ENCODE results near the gene ANKH.

ANKH gene

DNA sequence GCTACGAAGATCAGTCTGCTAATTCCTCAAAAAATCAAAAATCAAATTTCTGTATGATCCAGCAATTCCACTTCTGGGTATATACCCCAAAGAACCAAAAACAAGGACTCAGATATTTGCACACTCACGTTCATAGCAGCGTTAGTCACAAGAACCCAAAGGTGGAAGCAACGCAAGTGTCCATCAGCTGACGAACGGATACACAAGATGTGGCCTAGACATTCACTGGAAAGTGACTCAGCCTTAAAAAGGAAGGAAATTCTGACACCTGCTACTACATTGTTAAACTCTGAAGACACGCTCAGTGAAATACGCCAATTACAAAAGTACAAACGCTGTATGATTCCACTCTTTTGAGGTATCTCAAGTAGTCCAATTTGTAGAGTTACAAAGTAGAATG is 113.7 kb downstream of the ANKH start:
- DNase-seq: no peak

DNA sequence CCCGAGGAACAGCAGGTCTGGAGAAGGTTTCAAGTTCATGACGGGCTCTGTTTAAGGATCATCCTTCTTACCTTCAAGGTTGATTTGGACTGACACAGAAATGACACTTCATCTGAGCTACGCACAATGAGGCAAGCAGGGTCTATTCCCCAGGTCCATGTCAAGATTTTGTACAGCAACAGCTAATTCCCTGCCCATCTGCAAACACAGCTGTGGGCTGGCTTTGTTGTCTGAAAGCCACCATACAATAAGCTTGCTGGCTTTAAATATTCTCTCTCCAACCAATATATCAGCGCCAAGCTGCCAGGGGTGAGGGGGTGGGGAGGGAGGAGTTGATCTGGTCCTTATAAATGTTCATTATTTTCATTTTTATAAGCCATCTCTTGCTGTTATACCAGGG is 115.1 kb downstream of the ANKH start:
- no peak for DNase-seq

- DNase-seq: no peak
These were observed 117.6 kb downstream of the ANKH start for GRCh38 chr5:14753947-14754346.

GRCh38 chr5:14753292-14753691 is 118.3 kb downstream of the ANKH start:
- no peak for DNase-seq

- DNase-seq: no peak
These were observed 119.0 kb downstream of the ANKH start for GRCh38 chr5:14752497-14753071.

- no peak for DNase-seq
These were observed 120.9 kb downstream of the ANKH start for GRCh38 chr5:14750712-14751111.

GRCh38 chr5:14749579-14750101 is 121.9 kb downstream of the ANKH start:
- no peak for DNase-seq

- DNase-seq: no peak
These were observed 123.2 kb downstream of the ANKH start for GRCh38 chr5:14748180-14748900.

GRCh38 chr5:14745753-14746152 is 125.8 kb downstream of the ANKH start:
- no peak for DNase-seq

- no peak for DNase-seq
These were observed 126.4 kb downstream of the ANKH start for GRCh38 chr5:14745188-14745563.

GRCh38 chr5:14744296-14745187 is 127.0 kb downstream of the ANKH start:
- DNase-seq: no peak

DNA sequence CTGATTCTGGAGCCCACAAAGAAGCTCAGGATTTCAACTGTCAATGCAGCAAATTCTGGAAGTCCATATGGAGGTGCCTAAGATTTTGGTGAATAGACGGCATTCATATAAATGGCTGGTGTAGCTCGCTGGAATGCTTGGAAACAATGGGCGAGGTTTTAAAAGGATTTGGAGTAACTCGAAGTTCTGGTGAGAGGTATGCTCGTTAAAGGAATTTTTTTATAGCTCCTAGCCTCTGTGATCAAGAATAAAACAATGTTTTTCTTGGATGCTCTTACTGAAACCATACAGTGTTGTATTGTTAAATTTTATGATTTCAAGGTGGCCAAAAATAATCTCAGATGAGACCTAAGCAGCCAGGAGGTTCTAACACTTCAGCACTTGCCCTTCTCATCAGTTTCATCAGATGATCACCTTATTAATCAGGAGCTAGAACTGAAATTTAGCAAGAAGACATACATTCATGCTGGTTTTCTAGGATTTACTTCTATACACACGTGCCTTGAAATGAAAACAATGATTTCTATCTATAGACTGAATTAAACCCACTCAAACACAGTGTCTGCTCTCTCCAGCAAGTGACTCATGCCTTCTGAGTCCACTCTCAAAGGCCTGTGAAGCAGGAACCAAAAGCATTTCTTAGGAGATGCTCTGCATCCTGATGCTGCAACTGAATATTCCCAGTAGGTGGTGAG is 127.8 kb downstream of the ANKH start:
- no peak for DNase-seq

DNA sequence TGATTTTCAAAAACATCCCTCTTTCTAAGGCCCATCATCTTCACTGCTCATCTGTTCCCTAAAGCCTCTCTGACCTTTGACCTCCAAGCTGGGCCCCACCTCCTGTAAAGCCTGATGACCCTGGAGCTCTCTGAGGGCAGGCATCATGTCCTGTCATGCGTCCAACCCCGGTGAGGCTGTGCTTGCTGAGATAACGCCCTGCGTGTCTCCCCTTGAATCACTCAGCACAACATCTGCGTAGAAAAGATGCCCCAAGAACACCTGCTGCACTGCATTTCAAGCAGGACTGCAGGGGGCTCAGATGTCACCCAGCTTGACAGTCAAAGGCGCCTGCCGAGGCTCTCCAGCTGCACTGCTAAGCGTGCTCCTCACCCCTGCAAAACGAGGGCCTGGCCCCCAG is 129.1 kb downstream of the ANKH start:
- DNase-seq: no peak

- no peak for DNase-seq
These were observed 129.7 kb downstream of the ANKH start for GRCh38 chr5:14741801-14742440.

- no peak for DNase-seq
These were observed 130.4 kb downstream of the ANKH start for GRCh38 chr5:14741131-14741530.

GRCh38 chr5:14739981-14740380 is 131.6 kb downstream of the ANKH start:
- DNase-seq: no peak

- DNase-seq: no peak
These were observed 132.0 kb downstream of the ANKH start for GRCh38 chr5:14739538-14739937.

- DNase-seq: no peak
These were observed 133.5 kb downstream of the ANKH start for GRCh38 chr5:14738050-14738449.

- no peak for DNase-seq
These were observed 134.3 kb downstream of the ANKH start for GRCh38 chr5:14737291-14737690.

GRCh38 chr5:14735944-14736343 is 135.6 kb downstream of the ANKH start:
- DNase-seq: no peak

DNA sequence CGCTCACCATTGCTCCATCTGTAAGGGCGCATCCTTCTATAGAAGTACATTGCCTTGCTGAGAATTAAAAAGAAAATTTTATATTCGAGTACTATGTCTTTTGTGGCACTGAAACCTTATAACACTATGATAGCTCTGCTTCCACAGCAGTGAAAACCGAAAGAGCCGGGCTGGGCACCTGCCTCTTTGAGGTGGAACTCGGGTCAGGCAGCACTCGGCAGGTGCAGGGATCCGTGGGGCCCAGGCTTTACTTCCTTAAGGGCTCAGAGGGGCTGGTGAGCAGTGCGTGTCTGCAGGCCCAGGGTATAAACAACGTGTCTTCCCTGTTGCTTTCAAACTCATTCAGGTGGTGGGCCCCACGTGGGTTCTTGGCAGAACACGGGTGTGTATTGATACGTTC is 137.2 kb downstream of the ANKH start:
- no peak for DNase-seq

DNA sequence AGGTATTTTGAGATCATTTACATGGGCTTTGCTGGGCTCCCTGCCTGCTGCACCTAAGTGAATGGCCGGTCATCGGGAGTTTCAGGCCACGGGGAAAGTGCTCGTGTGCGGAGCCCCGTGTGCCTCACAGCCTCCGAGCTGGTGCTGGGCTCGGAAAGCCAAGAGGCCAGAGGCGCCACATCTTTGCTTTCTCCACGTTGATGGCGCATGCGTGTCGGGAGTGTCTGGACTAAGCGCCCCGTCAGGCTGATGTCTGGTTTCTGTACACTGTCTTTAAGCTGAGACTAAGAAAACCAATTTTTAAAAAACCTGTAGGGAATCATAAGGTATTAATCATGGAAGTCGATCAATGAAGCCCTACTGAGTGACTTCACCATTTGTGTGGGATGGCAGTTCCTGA is 137.9 kb downstream of the ANKH start:
- DNase-seq: no peak

GRCh38 chr5:14732991-14733390 is 138.6 kb downstream of the ANKH start:
- no peak for DNase-seq

All from NCI-H2029 treated with DMSO at 0.1 percent for 48 hours (cell line).